WTC11 (cell line): Measurements from ENCODE around the gene MTERF4. TPM values are rescaled to one million over a fixed set of nuclear protein-coding genes. Genes with fewer than 3 reads are reported as not detected.

ENCODE experiments used
- ATAC-seq: fragments of 200-7000 bp; cut with Tn5 transposase; 2 replicates; pipeline ENCODE4 v1.10.0; 2021; ENCODE audit warnings: mild to moderate bottlenecking, moderate library complexity
- CTCF ChIA-PET: fragments of 300-600 bp; sonication (Branson Sonifier 250); formaldehyde crosslinking; loops from one replicate; lab custom pipeline; 2021; ENCODE audit warnings: antibody characterized with exemption; lab: Charles Lee
- POLR2A ChIA-PET: fragments of 350-600 bp; sonication (Branson Sonifier 250); formaldehyde crosslinking; loops from one replicate; lab custom pipeline; 2021; ENCODE audit warnings: antibody characterized with exemption; lab: Charles Lee
- DNase-seq: peaks from one replicate; pipeline ENCODE4 v3.0.0; 2021; ENCODE audit warnings: low spot score
- H3K27ac Mint-ChIP-seq: 2 replicates; pipeline ENCODE4 v1.8.0; 2021; ENCODE audit warnings: mixed read lengths
- H3K27me3 Mint-ChIP-seq: 2 replicates; pipeline ENCODE4 v1.8.0; 2021; ENCODE audit warnings: low read depth, mild to moderate bottlenecking, moderate library complexity, mixed read lengths
- H3K36me3 Mint-ChIP-seq: 2 replicates; pipeline ENCODE4 v1.8.0; 2021; ENCODE audit warnings: mixed read lengths
- H3K4me1 Mint-ChIP-seq: 2 replicates; pipeline ENCODE4 v1.8.0; 2022; ENCODE audit warnings: mixed read lengths
- H3K4me3 Mint-ChIP-seq: 2 replicates; pipeline ENCODE4 v1.8.0; 2021; ENCODE audit warnings: mild to moderate bottlenecking, moderate library complexity, mixed read lengths
- H3K9me3 Mint-ChIP-seq: 2 replicates; pipeline ENCODE4 v1.8.0; 2021; ENCODE audit warnings: mixed read lengths
- AFF4 ChIP-seq: sonication (generic); formaldehyde crosslinking; IDR thresholded peaks from 2 replicates; pipeline ENCODE4 v1.8.1; 2023; ENCODE audit warnings: mild to moderate bottlenecking, missing genetic modification reagents, borderline replicate concordance
- AR ChIP-seq: fragments of 250-450 bp; sonication (Bioruptor Pico); IDR thresholded peaks from 2 replicates; pipeline ENCODE4 v1.9.0; 2021; ENCODE audit warnings: mild to moderate bottlenecking
- ATF6 ChIP-seq: sonication (generic); formaldehyde crosslinking; IDR thresholded peaks from 2 replicates; pipeline ENCODE4 v1.8.1; 2023; ENCODE audit warnings: mild to moderate bottlenecking, missing genetic modification reagents
- EMX1 ChIP-seq: fragments of 250-450 bp; sonication (Bioruptor Pico); IDR thresholded peaks from 2 replicates; pipeline ENCODE4 v1.8.0; 2021; ENCODE audit warnings: mild to moderate bottlenecking
- FOXP4 ChIP-seq: sonication (generic); formaldehyde crosslinking; IDR thresholded peaks from 2 replicates; pipeline ENCODE4 v1.8.0; 2022; ENCODE audit warnings: mild to moderate bottlenecking, missing genetic modification reagents
- JUN ChIP-seq: sonication (generic); formaldehyde crosslinking; IDR thresholded peaks from 2 replicates; pipeline ENCODE4 v1.8.0; 2023; ENCODE audit warnings: mild to moderate bottlenecking, missing genetic modification reagents
- ZNF281 ChIP-seq: sonication (generic); formaldehyde crosslinking; IDR thresholded peaks from 2 replicates; pipeline ENCODE4 v1.8.0; 2023; ENCODE audit warnings: mild to moderate bottlenecking, missing genetic modification reagents
- total RNA-seq: library from RNA; stranded (reverse); gene quantifications from 3 replicates; pipeline ENCODE4 v1.2.3, GENCODE V29; 2021

Gene MTERF4
- total RNA-seq, 1 experiment from 2014 or later = 23.3 TPM

- TF ChIP-seq AR (CRISPR knock-in tag) = no peak
Observed at GRCh38 chr2:241065355-241065803, 36.7 kb downstream of the MTERF4 start (continued).

- ChIA-PET POLR2A (no interaction called here), CTCF (interaction anchor here (1.0 to 4.6 kb wide), 4 partner anchors 13 to 213 kb away, joined by 3 to 12 read pairs (median 6); no protein-coding TSS in a partner anchor)
- no peak overlapping the region for H3K4me3 Mint-ChIP-seq
Observed at GRCh38 chr2:241064802-241065354, 37.2 kb downstream of the MTERF4 start.

More at GRCh38 chr2:241064802-241065354, 37.2 kb downstream of the MTERF4 start:
- no peak for TF ChIP-seq JUN
- TF ChIP-seq ZNF281 (CRISPR knock-in tag) = no peak
- no peak for TF ChIP-seq EMX1 (CRISPR knock-in tag)
- TF ChIP-seq ATF6 (CRISPR knock-in tag) = no peak
- no peak for TF ChIP-seq AFF4 (CRISPR knock-in tag)
- TF ChIP-seq FOXP4 (CRISPR knock-in tag) = no peak
- H3K27ac Mint-ChIP-seq = no peak overlapping the region
- no peaks in the 10 kb centered on the region for H3K4me1 Mint-ChIP-seq
- no peaks in the 10 kb centered on the region for H3K27me3 Mint-ChIP-seq
- H3K9me3 Mint-ChIP-seq = no peaks in the 10 kb centered on the region
- no peak for ATAC-seq
- H3K36me3 Mint-ChIP-seq = no peaks in the 10 kb centered on the region
- DNase-seq = no peak
